ENCODE results near the gene TNIP2.
A peak's percentile ranks its signal among the peaks of the same experiment; 100 is the strongest.
"Not testable (repeated sequence)": the region's sequence is repeated elsewhere in the genome, so short reads cannot be mapped to it uniquely, and the experiment has no call there.

TNIP2 gene

DNA sequence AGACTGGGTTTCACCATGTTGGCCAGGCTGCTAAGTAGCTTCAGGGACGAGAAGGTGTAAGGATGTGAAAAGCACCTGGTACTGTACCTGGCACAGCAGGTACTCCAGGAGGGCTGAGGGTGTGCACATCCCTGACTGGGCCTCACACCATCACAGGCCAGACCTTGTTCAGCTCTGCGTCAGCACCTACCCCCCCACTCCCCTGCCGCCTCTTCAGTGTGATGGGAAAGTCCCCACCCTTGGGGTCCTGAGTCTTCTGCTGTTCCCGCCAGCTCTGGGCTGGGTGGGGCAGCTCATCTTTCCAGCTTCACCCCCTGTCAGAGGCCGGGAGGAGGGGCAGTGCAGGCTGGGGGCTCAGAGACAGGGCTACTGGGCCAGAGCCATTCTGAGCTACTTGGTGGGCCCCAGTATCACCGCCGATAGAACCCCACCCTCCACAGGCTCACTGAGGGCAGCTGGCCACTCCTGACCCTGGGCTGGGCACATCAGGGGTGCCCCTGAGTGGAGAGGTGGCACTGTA, 30.1 kb upstream of the TNIP2 start:
- Histone ChIP-seq H3K36me3 (no peaks in the 10 kb centered on the region), H3K4me3 (ENCODE audit: low read depth in 1 of 2, low read length in 1 of 2) (no peak overlapping the region), H3K27ac (peak overlapping the region; percentile 86), H3K9me3 (no peaks in the 10 kb centered on the region), H3K4me1 (ENCODE audit: control insufficient read depth in 1 of 2, insufficient read depth in 1 of 2, low read depth in 1 of 2, low read length in 1 of 2) (peaks cover 41 to 42% of the 10 kb centered on the region in 2 experiments), H3K27me3 (no peaks in the 10 kb centered on the region)
- TF ChIP-seq, protein P1, sequence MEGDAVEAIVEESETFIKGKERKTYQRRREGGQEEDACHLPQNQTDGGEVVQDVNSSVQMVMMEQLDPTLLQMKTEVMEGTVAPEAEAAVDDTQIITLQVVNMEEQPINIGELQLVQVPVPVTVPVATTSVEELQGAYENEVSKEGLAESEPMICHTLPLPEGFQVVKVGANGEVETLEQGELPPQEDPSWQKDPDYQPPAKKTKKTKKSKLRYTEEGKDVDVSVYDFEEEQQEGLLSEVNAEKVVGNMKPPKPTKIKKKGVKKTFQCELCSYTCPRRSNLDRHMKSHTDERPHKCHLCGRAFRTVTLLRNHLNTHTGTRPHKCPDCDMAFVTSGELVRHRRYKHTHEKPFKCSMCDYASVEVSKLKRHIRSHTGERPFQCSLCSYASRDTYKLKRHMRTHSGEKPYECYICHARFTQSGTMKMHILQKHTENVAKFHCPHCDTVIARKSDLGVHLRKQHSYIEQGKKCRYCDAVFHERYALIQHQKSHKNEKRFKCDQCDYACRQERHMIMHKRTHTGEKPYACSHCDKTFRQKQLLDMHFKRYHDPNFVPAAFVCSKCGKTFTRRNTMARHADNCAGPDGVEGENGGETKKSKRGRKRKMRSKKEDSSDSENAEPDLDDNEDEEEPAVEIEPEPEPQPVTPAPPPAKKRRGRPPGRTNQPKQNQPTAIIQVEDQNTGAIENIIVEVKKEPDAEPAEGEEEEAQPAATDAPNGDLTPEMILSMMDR (IDR thresholded peaks at IDR 0.05): no peak

DNA sequence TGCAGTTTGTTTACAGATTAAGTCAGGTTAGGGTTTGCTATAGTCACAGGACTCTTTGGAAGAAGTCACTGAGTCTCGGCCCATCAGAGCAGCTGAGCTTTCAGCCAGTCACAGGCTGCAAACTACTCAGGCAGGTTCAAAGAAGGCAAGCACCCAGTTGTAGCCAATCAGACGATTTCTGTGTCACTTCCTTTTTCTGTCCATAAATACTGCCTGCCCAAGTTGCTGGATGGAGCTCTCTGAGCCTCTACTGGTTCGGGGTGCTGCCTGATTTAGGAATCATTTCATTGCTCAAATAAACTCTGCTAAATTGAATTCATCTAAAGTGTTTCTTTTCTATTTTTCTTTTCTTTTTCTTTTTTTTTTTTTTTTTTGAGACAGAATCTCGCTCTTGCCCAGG, 29.5 kb upstream of the TNIP2 start:
- Histone ChIP-seq H3K4me3 (ENCODE audit: low read depth in 1 of 2, low read length in 1 of 2) (no peak overlapping the region), H3K4me1 (ENCODE audit: control insufficient read depth in 1 of 2, insufficient read depth in 1 of 2, low read depth in 1 of 2, low read length in 1 of 2) (peaks cover 35 to 36% of the 10 kb centered on the region in 2 experiments), H3K27ac (peak overlapping the region; percentile 86), H3K36me3 (no peaks in the 10 kb centered on the region), H3K27me3 (no peaks in the 10 kb centered on the region), H3K9me3 (no peaks in the 10 kb centered on the region)
- TF ChIP-seq, protein P1 (IDR thresholded peaks at IDR 0.05): no peak

- Histone ChIP-seq H3K4me1 (ENCODE audit: control insufficient read depth in 1 of 2, insufficient read depth in 1 of 2, low read depth in 1 of 2, low read length in 1 of 2) (peaks cover 30 to 34% of the 10 kb centered on the region in 2 experiments), H3K27ac (no peak overlapping the region), H3K9me3 (no peaks in the 10 kb centered on the region), H3K36me3 (no peaks in the 10 kb centered on the region), H3K27me3 (no peaks in the 10 kb centered on the region), H3K4me3 (ENCODE audit: low read depth in 1 of 2, low read length in 1 of 2) (no peak overlapping the region)
- TF ChIP-seq, protein P1 (IDR thresholded peaks at IDR 0.05): no peak
Measured at GRCh38 chr4:2783790-2784189, 27.7 kb upstream of the TNIP2 start.

DNA sequence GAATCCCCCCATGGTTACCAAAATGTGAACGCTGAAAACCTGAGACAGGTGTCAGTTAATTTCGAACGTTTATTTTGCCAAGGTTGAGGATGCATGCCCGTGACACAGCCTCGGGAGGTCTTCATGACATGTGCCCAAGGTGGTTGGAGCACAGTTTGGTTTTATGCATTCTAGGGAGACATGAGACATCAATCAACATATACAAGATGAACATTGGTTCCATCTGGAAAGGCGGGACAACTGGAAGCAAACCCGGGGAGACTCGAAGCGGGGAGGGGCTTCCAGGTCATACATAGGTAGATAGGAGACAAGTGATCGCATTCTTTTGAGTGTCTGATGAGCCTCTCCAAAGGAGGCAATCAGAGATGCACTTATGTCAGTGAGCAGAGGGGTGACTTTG, 25.8 kb upstream of the TNIP2 start:
- TF ChIP-seq, protein P1 (IDR thresholded peaks at IDR 0.05): no peak
- no peak overlapping the region for H3K4me3 ChIP-seq (ENCODE audit: low read depth in 1 of 2, low read length in 1 of 2)
- H3K9me3 ChIP-seq: no peaks in the 10 kb centered on the region
- H3K27me3 ChIP-seq: no peaks in the 10 kb centered on the region
- no peaks in the 10 kb centered on the region for H3K36me3 ChIP-seq
- peaks cover 15 to 16% of the 10 kb centered on the region in 2 experiments for H3K4me1 ChIP-seq (ENCODE audit: control insufficient read depth in 1 of 2, insufficient read depth in 1 of 2, low read depth in 1 of 2, low read length in 1 of 2)
- no peak overlapping the region for H3K27ac ChIP-seq

DNA sequence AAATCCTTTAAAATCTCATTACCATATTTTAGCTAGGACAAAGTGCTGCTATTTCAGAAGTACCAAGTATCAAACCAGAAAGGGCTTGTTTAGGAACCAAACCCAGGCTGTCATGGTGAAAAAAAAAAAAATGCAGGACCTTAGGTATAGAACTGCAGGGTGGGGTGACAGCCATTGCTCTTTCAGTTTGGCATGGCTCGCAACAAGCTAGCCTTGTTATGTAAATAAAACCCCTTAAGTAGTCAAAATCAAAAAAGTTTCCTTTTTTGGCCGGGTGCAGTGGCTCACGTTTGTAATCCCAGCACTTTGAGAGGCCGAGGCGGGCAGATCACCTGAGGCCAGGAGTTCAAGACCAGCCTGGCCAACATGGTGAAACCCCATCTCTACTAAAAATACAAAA, 24.5 kb upstream of the TNIP2 start:
- not testable (repeated sequence) for H3K4me1 ChIP-seq (ENCODE audit: control insufficient read depth in 1 of 2, insufficient read depth in 1 of 2, low read depth in 1 of 2, low read length in 1 of 2)

DNA sequence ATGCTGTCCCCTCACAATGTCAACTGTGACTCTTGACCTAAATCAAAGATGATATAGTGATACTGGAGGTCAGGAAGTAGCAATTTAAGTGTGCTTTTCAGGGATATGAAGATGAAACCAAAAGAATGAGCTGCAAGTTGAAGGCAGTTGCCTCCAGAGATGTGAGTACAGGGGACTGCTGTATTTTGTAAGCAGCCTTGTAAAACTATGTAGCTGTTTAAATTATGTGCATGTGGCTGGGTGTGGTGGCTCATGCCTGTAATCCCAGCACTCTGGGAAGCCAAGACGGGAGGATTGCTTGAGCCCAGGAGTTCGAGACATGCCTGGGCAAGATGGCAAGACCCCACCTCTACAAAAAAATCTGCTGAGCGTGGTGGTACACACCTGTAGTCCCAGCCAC, 15.1 kb upstream of the TNIP2 start:
- no peaks in the 10 kb centered on the region for H3K9me3 ChIP-seq
- no peaks in the 10 kb centered on the region for H3K36me3 ChIP-seq
- H3K27me3 ChIP-seq: no peaks in the 10 kb centered on the region
- peaks cover 14% of the 10 kb centered on the region in 2 experiments for H3K4me1 ChIP-seq (ENCODE audit: control insufficient read depth in 1 of 2, insufficient read depth in 1 of 2, low read depth in 1 of 2, low read length in 1 of 2)
- H3K4me3 ChIP-seq (ENCODE audit: low read depth in 1 of 2, low read length in 1 of 2): peak overlapping the region in 1 of 2 experiments; percentile 11
- H3K27ac ChIP-seq: peak overlapping the region; percentile 72
- TF ChIP-seq, protein P1 (IDR thresholded peaks at IDR 0.05): no peak

More for the DNA sequence above, 24.5 kb upstream of the TNIP2 start:
- not testable (repeated sequence) for H3K4me3 ChIP-seq (ENCODE audit: low read depth in 1 of 2, low read length in 1 of 2); H3K27me3 ChIP-seq; H3K36me3 ChIP-seq; H3K27ac ChIP-seq; H3K9me3 ChIP-seq
